Hippocampal formation (tissue), 2 donors: ENCODE measurements around the gene FZD10.

Experiments used
- DNase-seq, 2 donors: peaks; one replicate each; lab custom pipeline; 2025; lab: John Stamatoyannopoulos, UW

Gene FZD10

GRCh38 chr12:130162267-130162666 is at the start of gene FZD10:
Gene FZD10, plus strand, starts transcription at chr12:130162464. Its CDS starts 479 bp downstream, at chr12:130162943.
- DNase-seq, result no peak

DNA sequence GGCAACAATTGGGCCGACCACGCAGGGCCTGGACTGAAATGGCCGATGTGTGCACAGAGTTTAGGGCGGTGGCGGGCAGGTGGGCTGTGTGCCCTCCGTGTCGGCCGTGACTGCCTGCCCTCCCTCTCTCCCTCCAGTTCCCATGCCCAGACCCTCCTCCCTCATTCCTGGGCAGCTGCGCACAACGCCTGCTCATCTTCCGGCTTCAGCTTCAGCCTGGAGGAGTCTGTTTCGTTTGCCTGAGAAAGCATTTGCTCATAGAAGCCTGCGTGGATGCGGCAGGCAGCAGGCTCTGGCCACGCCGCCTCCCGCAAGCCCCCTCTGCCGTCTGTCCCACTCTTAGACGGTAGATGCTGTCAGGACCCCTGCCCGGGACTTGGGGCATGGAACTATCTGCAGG is 47.3 kb upstream of the FZD10 start:
- DNase-seq, result no peak

GRCh38 chr12:130115646-130116045 is 46.6 kb upstream of the FZD10 start:
- DNase-seq, result no peak

- no peak for DNase-seq
These were observed 45.5 kb upstream of the FZD10 start for GRCh38 chr12:130116791-130117190.

- DNase-seq, result no peak
These were observed 45.0 kb upstream of the FZD10 start for GRCh38 chr12:130117233-130117632.

GRCh38 chr12:130117701-130118100 is 44.6 kb upstream of the FZD10 start:
- DNase-seq, result no peak

GRCh38 chr12:130118181-130118580 is 44.1 kb upstream of the FZD10 start:
- no peak for DNase-seq

GRCh38 chr12:130119241-130119861 is 42.9 kb upstream of the FZD10 start:
- no peak for DNase-seq

- DNase-seq, result no peak
These were observed 42.1 kb upstream of the FZD10 start for GRCh38 chr12:130120012-130120805.

- DNase-seq, result no peak
These were observed 40.9 kb upstream of the FZD10 start for GRCh38 chr12:130121226-130122000.

GRCh38 chr12:130122356-130122755 is 39.9 kb upstream of the FZD10 start:
- DNase-seq, result no peak

- no peak for DNase-seq
These were observed 38.2 kb upstream of the FZD10 start for GRCh38 chr12:130124106-130124505.

DNA sequence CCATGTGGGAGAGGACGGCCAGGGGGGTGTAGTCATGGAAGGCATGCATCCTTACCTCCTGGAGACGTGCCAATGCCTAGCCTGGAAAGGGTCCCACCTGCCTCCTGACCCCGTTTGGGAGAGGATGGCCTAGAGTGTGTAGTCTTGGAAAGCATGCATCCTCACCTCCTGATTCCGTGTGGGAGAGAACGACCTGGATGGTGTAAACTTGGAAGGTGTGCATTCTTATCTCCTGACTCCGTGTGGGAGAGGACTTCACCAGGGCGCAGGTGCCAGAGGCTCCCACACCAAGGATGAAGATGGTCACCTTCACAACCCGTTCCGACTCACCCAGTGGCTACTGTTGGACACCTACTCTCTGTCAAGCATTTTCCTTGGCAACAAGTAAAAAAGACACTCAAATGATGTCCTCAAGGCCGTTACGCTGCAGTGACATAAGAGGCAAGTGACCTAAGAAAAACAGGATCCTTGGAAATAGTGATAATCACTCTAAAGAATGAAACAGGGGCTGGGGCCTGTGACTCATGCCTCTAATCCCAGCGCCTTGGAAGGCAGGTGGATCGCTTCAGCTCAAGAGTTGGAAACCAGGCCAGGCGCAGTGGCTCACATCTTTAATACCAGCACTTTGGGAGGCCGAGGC is 37.5 kb upstream of the FZD10 start:
- DNase-seq, result no peak

DNA sequence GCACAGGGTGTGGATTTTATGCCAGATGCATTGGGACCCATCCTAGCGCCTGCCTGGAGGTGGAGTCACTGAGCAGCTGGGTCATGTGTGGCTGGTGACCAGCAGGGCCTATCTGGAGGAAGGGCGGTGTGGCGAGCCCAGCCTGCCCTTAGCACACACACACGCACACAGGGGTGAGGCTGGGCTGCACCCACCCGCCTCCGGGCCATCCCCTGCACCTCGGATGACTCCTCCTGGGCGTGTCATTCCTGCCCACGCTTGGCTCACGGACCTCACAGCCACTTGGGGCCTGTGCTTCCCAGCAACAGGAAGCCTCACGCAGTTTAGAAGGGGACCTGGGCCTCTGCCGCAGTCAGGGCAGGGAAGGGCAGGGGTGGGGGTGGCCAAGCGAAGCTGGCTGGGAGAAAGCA is 36.2 kb upstream of the FZD10 start:
- no peak for DNase-seq

DNA sequence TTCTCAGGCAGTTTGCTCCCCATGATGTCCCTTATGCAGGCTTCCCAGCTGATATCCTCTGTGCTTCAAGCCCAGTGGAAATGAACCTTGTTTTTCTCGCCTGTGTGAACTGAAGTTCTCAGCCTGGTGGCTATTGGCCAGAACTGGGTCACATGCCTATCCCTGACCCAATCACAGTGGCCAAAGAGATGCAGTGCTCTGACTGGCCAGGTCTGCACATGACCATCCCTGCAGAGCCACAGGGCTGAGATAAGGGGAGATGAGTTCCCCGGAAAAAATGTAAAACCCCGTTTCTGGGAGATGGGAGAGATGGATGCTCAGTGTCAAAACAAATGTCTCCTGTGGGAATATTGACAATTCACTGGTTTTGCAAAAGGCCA is 34.7 kb upstream of the FZD10 start:
- no peak for DNase-seq

GRCh38 chr12:130127912-130128789 is 34.1 kb upstream of the FZD10 start:
- DNase-seq, result no peak

DNA sequence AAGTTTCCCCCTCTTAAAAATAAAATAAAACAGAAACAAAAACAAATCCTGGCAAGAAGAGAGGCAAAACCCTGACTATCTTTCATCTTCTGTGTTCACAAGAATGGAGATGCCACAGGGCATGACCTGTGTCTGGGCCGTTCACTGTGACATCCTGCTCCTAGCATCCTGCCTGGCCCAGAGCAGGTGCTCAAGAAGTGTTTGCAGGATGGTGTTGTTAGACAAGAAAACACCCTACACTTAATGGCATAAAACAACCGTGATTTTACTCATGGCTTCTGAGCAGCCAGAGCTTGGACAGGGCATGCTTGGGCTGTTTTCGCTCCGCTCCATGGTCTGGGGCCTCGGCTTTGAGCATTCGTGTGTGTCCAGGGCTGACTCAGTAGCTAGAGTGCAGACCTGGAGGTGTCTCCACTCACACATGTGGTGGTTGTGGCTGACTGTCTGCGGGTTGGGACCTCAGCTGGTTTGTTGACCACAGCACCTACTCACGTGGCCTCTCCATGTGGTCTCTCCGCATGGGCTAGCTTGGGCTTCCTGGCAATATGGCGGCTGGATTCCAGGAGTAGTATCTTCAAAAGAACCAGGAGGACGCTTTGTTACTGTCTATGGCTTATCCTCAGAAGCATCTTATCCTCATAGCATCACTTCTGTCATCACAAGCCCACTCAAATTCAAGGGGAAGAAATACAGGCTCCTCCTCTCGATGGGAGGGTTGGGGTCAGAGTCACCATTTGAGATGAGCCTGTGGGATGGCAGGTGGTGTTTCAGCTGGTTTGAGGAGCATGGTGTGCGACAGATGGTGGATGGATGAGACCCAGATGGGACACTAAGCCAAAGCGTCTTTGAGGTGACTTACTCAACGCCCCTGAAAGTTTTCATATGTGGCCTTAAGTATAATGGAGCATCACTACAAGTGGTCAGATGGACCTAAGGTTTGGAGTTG is 33.2 kb upstream of the FZD10 start:
- DNase-seq, result no peak

- no peak for DNase-seq
These were observed 31.9 kb upstream of the FZD10 start for GRCh38 chr12:130130346-130130745.

GRCh38 chr12:130131025-130131424 is 31.2 kb upstream of the FZD10 start:
- DNase-seq, result no peak

- no peak for DNase-seq
These were observed 30.5 kb upstream of the FZD10 start for GRCh38 chr12:130131801-130132200.
